ENCODE results near the gene DENND1B.
A peak's percentile ranks its signal among the peaks of the same experiment; 100 is the strongest.
"Not testable (repeated sequence)": the region's sequence is repeated elsewhere in the genome, so short reads cannot be mapped to it uniquely, and the experiment has no call there.

The DENND1B gene

GRCh38 chr1:197783510-197783948, 8.2 kb upstream of the DENND1B start:
- peak; percentile 64 for DNase-seq

- DNase-seq = no peak
These were observed 7.6 kb upstream of the DENND1B start for GRCh38 chr1:197782722-197783360.

GRCh38 chr1:197781968-197782721, 6.9 kb upstream of the DENND1B start:
- peak; percentile 51 for DNase-seq

- DNase-seq = no peak
These were observed 4.6 kb upstream of the DENND1B start for GRCh38 chr1:197779921-197780320.

GRCh38 chr1:197778366-197778945, 3.2 kb upstream of the DENND1B start:
- no peak for DNase-seq

- peak; percentile 70 for DNase-seq
These were observed 1.2 kb upstream of the DENND1B start for GRCh38 chr1:197776351-197777105.

- peak; percentile 53 for DNase-seq
These were observed 606 bp downstream of the DENND1B start for GRCh38 chr1:197774466-197775281.

GRCh38 chr1:197773856-197774255, 1.4 kb downstream of the DENND1B start:
- no peak for DNase-seq

- no peak for DNase-seq
These were observed 3.2 kb downstream of the DENND1B start for GRCh38 chr1:197771904-197772556.

- no peak for DNase-seq
These were observed 3.9 kb downstream of the DENND1B start for GRCh38 chr1:197771386-197771785.

- DNase-seq = no peak
These were observed 5.0 kb downstream of the DENND1B start for GRCh38 chr1:197770243-197770642.

GRCh38 chr1:197769287-197769686, 6.0 kb downstream of the DENND1B start:
- DNase-seq = no peak

GRCh38 chr1:197768014-197768805, 7.1 kb downstream of the DENND1B start:
- no peak for DNase-seq

GRCh38 chr1:197763769-197764168, 11.5 kb downstream of the DENND1B start:
- DNase-seq = no peak

GRCh38 chr1:197763307-197763706, 12.0 kb downstream of the DENND1B start:
- no peak for DNase-seq

- DNase-seq = no peak
These were observed 13.6 kb downstream of the DENND1B start for GRCh38 chr1:197761654-197762053.

- not testable (repeated sequence) for DNase-seq
These were observed 19.7 kb downstream of the DENND1B start for GRCh38 chr1:197755553-197755952.

- DNase-seq = not testable (repeated sequence)
These were observed 22.6 kb downstream of the DENND1B start for GRCh38 chr1:197752652-197753164.

GRCh38 chr1:197750366-197750765, 24.9 kb downstream of the DENND1B start:
- no peak for DNase-seq

GRCh38 chr1:197745911-197746310, 29.4 kb downstream of the DENND1B start:
- DNase-seq = no peak
